ENCODE measurements around the gene PPP1R13B.

- no peak for TF ChIP-seq POLR2AphosphoS5 (IDR thresholded peaks at IDR 0.05; ENCODE audit: borderline replicate concordance, low read depth, low read length)
- TF ChIP-seq EZH2 (IDR thresholded peaks at IDR 0.05), result no peak
- TF ChIP-seq FOXP2 (optimal IDR thresholded peaks at IDR 0.05; ENCODE audit: control extremely low read depth, extremely low read length, insufficient read depth), result no peak
Observed at GRCh38 chr14:103735815-103736545, 111.4 kb downstream of the PPP1R13B start.

All from SK-N-MC (cell line).